ENCODE data around the gene PRRT3. TPM values are rescaled to one million over a fixed set of nuclear protein-coding genes. Genes with fewer than 3 reads are reported as not detected.

PRRT3 gene
- total and polyA plus RNA-seq, 9 of the 15 experiments (the other 6 are each of a cell fraction or from before 2014, with no cell fraction given), result 0.06 to 1.9 (median 1.2) TPM

- no peak for TF ChIP-seq ZNF512 (tag; IDR thresholded peaks at IDR 0.05)
- TF ChIP-seq USF1 (CRISPR knock-in tag; IDR thresholded peaks at IDR 0.05), result no peak
- no peak for TF ChIP-seq NKRF (IDR thresholded peaks at IDR 0.05; ENCODE audit: borderline replicate concordance)
- TF ChIP-seq MTF1 (CRISPR knock-in tag; IDR thresholded peaks at IDR 0.05; ENCODE audit: borderline replicate concordance), result no peak
- TF ChIP-seq SMAD3 (CRISPR knock-in tag; conservative IDR thresholded peaks at IDR 0.05), result no peak
- TF ChIP-seq ZNF707 (CRISPR knock-in tag; conservative IDR thresholded peaks at IDR 0.05), result no peak
- TF ChIP-seq ARID1B (IDR thresholded peaks at IDR 0.05), result no peak
- TF ChIP-seq RAD51 (IDR thresholded peaks at IDR 0.05; ENCODE audit: borderline replicate concordance, low read depth), result no peak
- no peak for TF ChIP-seq HSF4 (CRISPR knock-in tag; IDR thresholded peaks at IDR 0.05; ENCODE audit: borderline replicate concordance)
- no peak for TF ChIP-seq CCNT2 (IDR thresholded peaks at IDR 0.05; ENCODE audit: borderline replicate concordance, extremely low read depth, insufficient read length, low read depth, low read length)
Measured at GRCh38 chr3:9908286-9908685, 43.9 kb downstream of the PRRT3 start (continued).

Measured in K562 (cell line).